Right renal cortex interstitium (tissue), 3 donors: ENCODE results near the gene TXNDC5. TPM values are rescaled to one million over a fixed set of nuclear protein-coding genes. Genes with fewer than 3 reads are reported as not detected.
"Not testable (repeated sequence)": the region's sequence is repeated elsewhere in the genome, so short reads cannot be mapped to it uniquely, and the experiment has no call there.

Experiments
- DNase-seq, 3 donors: peaks; one replicate each; pipeline ENCODE4 v3.0.0-alpha.2; 2013; ENCODE audit warnings: low read depth in 3 of 3, low spot score in 2 of 3
- polyA plus RNA-seq, 3 donors: library from polyadenylated mRNA; unstranded; fragments of 120-200 nt; gene quantifications; one replicate each; pipeline ENCODE4 v1.2.1, GENCODE V29; 2013; ENCODE audit not compliant: insufficient read length in 3 of 3

The TXNDC5 gene
- polyA plus RNA-seq, 3 donors, result 91.6 to 102 (median 91.9) TPM

- DNase-seq, result no peak
These were observed 13.0 kb downstream of the TXNDC5 start for GRCh38 chr6:7897461-7898192.

GRCh38 chr6:7896465-7896987 lies 14.1 kb downstream of the TXNDC5 start:
- DNase-seq, result no peak

- no peak for DNase-seq
These were observed 15.5 kb downstream of the TXNDC5 start for GRCh38 chr6:7895125-7895423.

- no peak for DNase-seq
These were observed 16.1 kb downstream of the TXNDC5 start for GRCh38 chr6:7894262-7895124.

GRCh38 chr6:7893342-7893741 lies 17.2 kb downstream of the TXNDC5 start:
- DNase-seq, result no peak

- DNase-seq, result not testable (repeated sequence)
These were observed 18.2 kb downstream of the TXNDC5 start for GRCh38 chr6:7892367-7892766.

- DNase-seq, result no peak
These were observed 19.3 kb downstream of the TXNDC5 start for GRCh38 chr6:7891078-7891872.

GRCh38 chr6:7888587-7889357 lies 21.8 kb downstream of the TXNDC5 start:
- no peak for DNase-seq

- DNase-seq, result no peak
These were observed 23.2 kb downstream of the TXNDC5 start for GRCh38 chr6:7887278-7887991.

GRCh38 chr6:7886132-7886531 lies 24.5 kb downstream of the TXNDC5 start:
- DNase-seq, result no peak

GRCh38 chr6:7883381-7883780 lies 27.2 kb downstream of the TXNDC5 start:
- no peak for DNase-seq

GRCh38 chr6:7882505-7883257 lies 27.9 kb downstream of the TXNDC5 start:
- DNase-seq, result no peak

GRCh38 chr6:7881765-7882500 lies 28.7 kb downstream of the TXNDC5 start:
- no peak for DNase-seq

- no peak for DNase-seq
These were observed 29.9 kb downstream of the TXNDC5 start for GRCh38 chr6:7880718-7881107.

- no peak for DNase-seq
These were observed 30.4 kb downstream of the TXNDC5 start for GRCh38 chr6:7879980-7880717.

- DNase-seq, result no peak
These were observed 31.0 kb downstream of the TXNDC5 start for GRCh38 chr6:7879579-7879978.

GRCh38 chr6:7879043-7879442 lies 31.5 kb downstream of the TXNDC5 start:
- no peak for DNase-seq
